ENCODE results near the gene WDR49. TPM values are rescaled to one million over a fixed set of nuclear protein-coding genes. Genes with fewer than 3 reads are reported as not detected.

WDR49 gene
- not detected in 5 replicates for total RNA-seq (2022; extraction: Qiagen RNA extraction)

GRCh38 chr3:167653760-167654159 is at the start of gene WDR49:
Gene WDR49, minus strand, starts transcription at chr3:167653942. Its CDS starts 517 bp downstream, at chr3:167653425.

GRCh38 chr3:167473863-167474262 is 179.9 kb downstream of the WDR49 start, which contains the start of gene SERPINI2:
Gene SERPINI2, minus strand, starts transcription at chr3:167474042. Its CDS starts 2,208 bp downstream, at chr3:167471834.

Other genes with a start within 250 kb of the WDR49 start
- gene SERPINI2, start 179.9 kb downstream of the WDR49 start, total RNA-seq (2022; extraction: Qiagen RNA extraction), result not detected in 5 replicates
- gene PDCD10, start 81.0 kb upstream of the WDR49 start, total RNA-seq (2022; extraction: Qiagen RNA extraction), result 56.6 to 59.2 TPM (median 57.5 TPM) in 5 replicates
- gene SERPINI1, start 81.8 kb upstream of the WDR49 start, total RNA-seq (2022; extraction: Qiagen RNA extraction), result 2.2 to 3.6 TPM (median 2.4 TPM) in 5 replicates